HG03159 (cell line): ENCODE results near the gene EFNA5.
"Not testable (repeated sequence)": the region's sequence is repeated elsewhere in the genome, so short reads cannot be mapped to it uniquely, and the experiment has no call there.

Experiments used
- ATAC-seq: cut with Tn5 transposase; IDR thresholded peaks from one replicate; pipeline ENCODE4 v1.9.1; 2021; ENCODE audit warnings: mild to moderate bottlenecking, moderate library complexity; ENCODE audit not compliant: unreplicated experiment

Gene EFNA5

GRCh38 chr5:107466233-107466769, 204.4 kb downstream of the EFNA5 start:
- ATAC-seq = no peak

GRCh38 chr5:107464876-107465275, 205.9 kb downstream of the EFNA5 start:
- ATAC-seq = no peak

GRCh38 chr5:107464416-107464815, 206.3 kb downstream of the EFNA5 start:
- ATAC-seq = no peak

GRCh38 chr5:107463731-107464130, 207.0 kb downstream of the EFNA5 start:
- no peak for ATAC-seq

- no peak for ATAC-seq
These were observed 209.0 kb downstream of the EFNA5 start for GRCh38 chr5:107461770-107462169.

GRCh38 chr5:107460789-107461188, 209.9 kb downstream of the EFNA5 start:
- no peak for ATAC-seq

GRCh38 chr5:107459605-107460004, 211.1 kb downstream of the EFNA5 start:
- ATAC-seq = no peak

GRCh38 chr5:107458322-107458721, 212.4 kb downstream of the EFNA5 start:
- ATAC-seq = no peak

GRCh38 chr5:107457881-107458280, 212.9 kb downstream of the EFNA5 start:
- no peak for ATAC-seq

- ATAC-seq = no peak
These were observed 213.6 kb downstream of the EFNA5 start for GRCh38 chr5:107457138-107457537.

- ATAC-seq = peak; percentile 69
These were observed 214.4 kb downstream of the EFNA5 start for GRCh38 chr5:107456281-107456715.

- ATAC-seq = no peak
These were observed 215.6 kb downstream of the EFNA5 start for GRCh38 chr5:107455111-107455544.

- not testable (repeated sequence) for ATAC-seq
These were observed 218.9 kb downstream of the EFNA5 start for GRCh38 chr5:107451827-107452226.

GRCh38 chr5:107451028-107451427, 219.7 kb downstream of the EFNA5 start:
- ATAC-seq = no peak

- ATAC-seq = no peak
These were observed 220.2 kb downstream of the EFNA5 start for GRCh38 chr5:107450531-107450930.

- no peak for ATAC-seq
These were observed 221.4 kb downstream of the EFNA5 start for GRCh38 chr5:107449369-107449768.

- ATAC-seq = no peak
These were observed 223.2 kb downstream of the EFNA5 start for GRCh38 chr5:107447587-107447986.

GRCh38 chr5:107446972-107447371, 223.8 kb downstream of the EFNA5 start:
- no peak for ATAC-seq

- ATAC-seq = no peak
These were observed 226.4 kb downstream of the EFNA5 start for GRCh38 chr5:107444300-107444699.

- ATAC-seq = no peak
These were observed 226.8 kb downstream of the EFNA5 start for GRCh38 chr5:107443897-107444296.

GRCh38 chr5:107442452-107442851, 228.3 kb downstream of the EFNA5 start:
- no peak for ATAC-seq

- no peak for ATAC-seq
These were observed 230.9 kb downstream of the EFNA5 start for GRCh38 chr5:107439832-107440231.

GRCh38 chr5:107437986-107438510, 232.7 kb downstream of the EFNA5 start:
- no peak for ATAC-seq
